Measurements from ENCODE around the gene COL6A6. TPM values are rescaled to one million over a fixed set of nuclear protein-coding genes. Genes with fewer than 3 reads are reported as not detected.

COL6A6 gene
- total RNA-seq, 1 experiment from 2014 or later, result 0.11 TPM

DNA sequence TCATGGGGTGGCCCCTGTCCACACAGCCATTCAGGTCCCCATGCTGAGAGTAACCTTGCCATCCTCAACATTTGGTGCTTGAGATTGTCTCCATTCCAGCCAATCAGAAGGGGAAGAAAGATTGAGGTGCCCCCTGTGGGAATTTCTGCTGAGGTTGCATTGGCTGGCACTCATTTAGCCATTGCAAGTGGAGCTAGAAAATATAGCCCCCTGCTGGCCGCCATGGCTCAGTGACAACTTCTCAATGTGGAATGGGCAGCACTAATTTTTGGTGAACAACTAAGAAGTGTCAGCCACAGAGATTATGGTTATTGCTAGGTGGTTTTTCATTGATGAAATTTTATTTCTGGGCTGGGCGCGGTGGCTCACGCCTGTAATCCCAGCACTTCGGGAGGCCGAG lies 22.0 kb downstream of the COL6A6 start:
- Histone ChIP-seq H3K27me3 (ENCODE audit: insufficient read depth, low read length) (no peaks in the 10 kb centered on the region), H4K91ac (ENCODE audit: insufficient read length, low read depth, low read length) (no peak overlapping the region)
- H3K27ac Mint-ChIP-seq, result no peak overlapping the region

More for the DNA sequence above, 22.0 kb downstream of the COL6A6 start:
- no CpG with 5 or more reads among the region's 6 CpGs for WGBS (ENCODE audit: extremely low coverage, insufficient read length, low lambda C conversion rate)
- no peaks in the 10 kb centered on the region for H3K4me1 ChIP-seq (ENCODE audit: insufficient read depth, low read length)
- H2BK20ac ChIP-seq (ENCODE audit: low read depth, low read length, poor library complexity, severe bottlenecking), result no peak overlapping the region
- no peak overlapping the region for H2AK5ac ChIP-seq (ENCODE audit: insufficient read length, low read length)
- H3K4me2 ChIP-seq (ENCODE audit: insufficient read depth, insufficient read length, low read length), result no peak overlapping the region
- no peak overlapping the region for H2BK15ac ChIP-seq (ENCODE audit: low read depth, low read length)
- Mint-ChIP-seq H3K4me3 (no peak overlapping the region), H3K36me3 (ENCODE audit: insufficient read depth in 1 of 3, low read depth in 3 of 3) (no peaks in the 10 kb centered on the region), H3K9me3 (no peaks in the 10 kb centered on the region), H3K27me3 (ENCODE audit: low read depth) (peaks cover 2% of the 10 kb centered on the region), H3K4me1 (no peaks in the 10 kb centered on the region)
- H2AFZ ChIP-seq (ENCODE audit: low read length), result no peak overlapping the region
- H4K5ac ChIP-seq (ENCODE audit: insufficient read length, low read depth, low read length), result no peak overlapping the region
- H3T11ph ChIP-seq (ENCODE audit: low read length), result no peak overlapping the region
- no peak overlapping the region for H2BK120ac ChIP-seq (ENCODE audit: low read depth, low read length, poor library complexity, severe bottlenecking)
- no peak overlapping the region for H3K4ac ChIP-seq (ENCODE audit: low read depth, low read length)
- TF ChIP-seq, protein P1, sequence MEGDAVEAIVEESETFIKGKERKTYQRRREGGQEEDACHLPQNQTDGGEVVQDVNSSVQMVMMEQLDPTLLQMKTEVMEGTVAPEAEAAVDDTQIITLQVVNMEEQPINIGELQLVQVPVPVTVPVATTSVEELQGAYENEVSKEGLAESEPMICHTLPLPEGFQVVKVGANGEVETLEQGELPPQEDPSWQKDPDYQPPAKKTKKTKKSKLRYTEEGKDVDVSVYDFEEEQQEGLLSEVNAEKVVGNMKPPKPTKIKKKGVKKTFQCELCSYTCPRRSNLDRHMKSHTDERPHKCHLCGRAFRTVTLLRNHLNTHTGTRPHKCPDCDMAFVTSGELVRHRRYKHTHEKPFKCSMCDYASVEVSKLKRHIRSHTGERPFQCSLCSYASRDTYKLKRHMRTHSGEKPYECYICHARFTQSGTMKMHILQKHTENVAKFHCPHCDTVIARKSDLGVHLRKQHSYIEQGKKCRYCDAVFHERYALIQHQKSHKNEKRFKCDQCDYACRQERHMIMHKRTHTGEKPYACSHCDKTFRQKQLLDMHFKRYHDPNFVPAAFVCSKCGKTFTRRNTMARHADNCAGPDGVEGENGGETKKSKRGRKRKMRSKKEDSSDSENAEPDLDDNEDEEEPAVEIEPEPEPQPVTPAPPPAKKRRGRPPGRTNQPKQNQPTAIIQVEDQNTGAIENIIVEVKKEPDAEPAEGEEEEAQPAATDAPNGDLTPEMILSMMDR (conservative IDR thresholded peaks at IDR 0.05), result peak; percentile 80
- no peak overlapping the region for H4K8ac ChIP-seq (replicated peaks; ENCODE audit: insufficient read length, low read depth, low read length)
- H3K14ac ChIP-seq (ENCODE audit: insufficient read depth, low read length), result no peak overlapping the region
- H3K79me1 ChIP-seq (ENCODE audit: insufficient read depth, low read depth, low read length, poor library complexity, severe bottlenecking), result no peaks in the 10 kb centered on the region
- H3K56ac ChIP-seq (ENCODE audit: insufficient read length, low read depth, low read length), result no peak overlapping the region
- H2BK5ac ChIP-seq (ENCODE audit: insufficient read length, low read length), result no peak overlapping the region
- no peaks in the 10 kb centered on the region for H3K79me2 ChIP-seq (ENCODE audit: insufficient read depth, low read length)
- peak; percentile 73 for DNase-seq
- no peak overlapping the region for H3K9ac ChIP-seq (ENCODE audit: extremely low read depth, insufficient read length, low read length)
- H2BK12ac ChIP-seq (ENCODE audit: insufficient read length, low read depth, low read length), result no peak overlapping the region
- no peak overlapping the region for H3K23ac ChIP-seq (ENCODE audit: insufficient read length, low read depth, low read length)
- no peak overlapping the region for H3K27ac ChIP-seq (ENCODE audit: insufficient read length, low read depth, low read length)
- H3K18ac ChIP-seq (ENCODE audit: insufficient read length, low read depth, low read length), result no peak overlapping the region
- H3K23me2 ChIP-seq (ENCODE audit: insufficient read length, low read depth, low read length, poor library complexity, severe bottlenecking), result no peaks in the 10 kb centered on the region
- H4K20me1 ChIP-seq (ENCODE audit: control insufficient read depth, insufficient read depth, insufficient read length), result no peaks in the 10 kb centered on the region
- no peaks in the 10 kb centered on the region for H3K9me3 ChIP-seq (ENCODE audit: control insufficient read depth, low read depth, low read length)
